ENCODE results near the gene CPLX4. TPM values are rescaled to one million over a fixed set of nuclear protein-coding genes. Genes with fewer than 3 reads are reported as not detected.

The CPLX4 gene
- total RNA-seq, 1 experiment from 2014 or later = not detected

GRCh38 chr18:59343926-59344325, 25.5 kb upstream of the CPLX4 start:
- no peak overlapping the region for H3K27ac Mint-ChIP-seq
- TF ChIP-seq, protein P1, sequence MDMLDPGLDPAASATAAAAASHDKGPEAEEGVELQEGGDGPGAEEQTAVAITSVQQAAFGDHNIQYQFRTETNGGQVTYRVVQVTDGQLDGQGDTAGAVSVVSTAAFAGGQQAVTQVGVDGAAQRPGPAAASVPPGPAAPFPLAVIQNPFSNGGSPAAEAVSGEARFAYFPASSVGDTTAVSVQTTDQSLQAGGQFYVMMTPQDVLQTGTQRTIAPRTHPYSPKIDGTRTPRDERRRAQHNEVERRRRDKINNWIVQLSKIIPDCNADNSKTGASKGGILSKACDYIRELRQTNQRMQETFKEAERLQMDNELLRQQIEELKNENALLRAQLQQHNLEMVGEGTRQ (CRISPR knock-in tag; IDR thresholded peaks at IDR 0.05) = no peak
- no peak for TF ChIP-seq OVOL2 (CRISPR knock-in tag; IDR thresholded peaks at IDR 0.05; ENCODE audit: borderline replicate concordance)
- CTCF ChIA-PET = interaction anchor here (0.5 to 0.9 kb wide), 2 partner anchors 36 to 59 kb away, joined by 4 to 5 read pairs; no protein-coding TSS in a partner anchor
- ATAC-seq (no peak), DNase-seq (ENCODE audit: low spot score) (no peak)
- no peak overlapping the region for H3K4me3 Mint-ChIP-seq
- POLR2A ChIA-PET = no interaction called here
- H3K27me3 Mint-ChIP-seq (ENCODE audit: low read depth) = no peaks in the 10 kb centered on the region
- peaks cover 78% of the 10 kb centered on the region for H3K36me3 Mint-ChIP-seq
- peaks cover 7% of the 10 kb centered on the region for H3K9me3 Mint-ChIP-seq
- H3K4me1 Mint-ChIP-seq = peaks cover 11% of the 10 kb centered on the region

GRCh38 chr18:59340817-59341216, 22.4 kb upstream of the CPLX4 start:
- TF ChIP-seq, protein P2, sequence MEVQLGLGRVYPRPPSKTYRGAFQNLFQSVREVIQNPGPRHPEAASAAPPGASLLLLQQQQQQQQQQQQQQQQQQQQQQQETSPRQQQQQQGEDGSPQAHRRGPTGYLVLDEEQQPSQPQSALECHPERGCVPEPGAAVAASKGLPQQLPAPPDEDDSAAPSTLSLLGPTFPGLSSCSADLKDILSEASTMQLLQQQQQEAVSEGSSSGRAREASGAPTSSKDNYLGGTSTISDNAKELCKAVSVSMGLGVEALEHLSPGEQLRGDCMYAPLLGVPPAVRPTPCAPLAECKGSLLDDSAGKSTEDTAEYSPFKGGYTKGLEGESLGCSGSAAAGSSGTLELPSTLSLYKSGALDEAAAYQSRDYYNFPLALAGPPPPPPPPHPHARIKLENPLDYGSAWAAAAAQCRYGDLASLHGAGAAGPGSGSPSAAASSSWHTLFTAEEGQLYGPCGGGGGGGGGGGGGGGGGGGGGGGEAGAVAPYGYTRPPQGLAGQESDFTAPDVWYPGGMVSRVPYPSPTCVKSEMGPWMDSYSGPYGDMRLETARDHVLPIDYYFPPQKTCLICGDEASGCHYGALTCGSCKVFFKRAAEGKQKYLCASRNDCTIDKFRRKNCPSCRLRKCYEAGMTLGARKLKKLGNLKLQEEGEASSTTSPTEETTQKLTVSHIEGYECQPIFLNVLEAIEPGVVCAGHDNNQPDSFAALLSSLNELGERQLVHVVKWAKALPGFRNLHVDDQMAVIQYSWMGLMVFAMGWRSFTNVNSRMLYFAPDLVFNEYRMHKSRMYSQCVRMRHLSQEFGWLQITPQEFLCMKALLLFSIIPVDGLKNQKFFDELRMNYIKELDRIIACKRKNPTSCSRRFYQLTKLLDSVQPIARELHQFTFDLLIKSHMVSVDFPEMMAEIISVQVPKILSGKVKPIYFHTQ (CRISPR knock-in tag; IDR thresholded peaks at IDR 0.05) = no peak
- TF ChIP-seq PREB (CRISPR knock-in tag; IDR thresholded peaks at IDR 0.05; ENCODE audit: borderline replicate concordance) = no peak
- TF ChIP-seq TP53 (CRISPR knock-in tag; IDR thresholded peaks at IDR 0.05) = no peak
- TF ChIP-seq CREB1 (CRISPR knock-in tag; IDR thresholded peaks at IDR 0.05) = no peak
- no peak for TF ChIP-seq TEAD1 (CRISPR knock-in tag; IDR thresholded peaks at IDR 0.05)
- TF ChIP-seq, protein P3, sequence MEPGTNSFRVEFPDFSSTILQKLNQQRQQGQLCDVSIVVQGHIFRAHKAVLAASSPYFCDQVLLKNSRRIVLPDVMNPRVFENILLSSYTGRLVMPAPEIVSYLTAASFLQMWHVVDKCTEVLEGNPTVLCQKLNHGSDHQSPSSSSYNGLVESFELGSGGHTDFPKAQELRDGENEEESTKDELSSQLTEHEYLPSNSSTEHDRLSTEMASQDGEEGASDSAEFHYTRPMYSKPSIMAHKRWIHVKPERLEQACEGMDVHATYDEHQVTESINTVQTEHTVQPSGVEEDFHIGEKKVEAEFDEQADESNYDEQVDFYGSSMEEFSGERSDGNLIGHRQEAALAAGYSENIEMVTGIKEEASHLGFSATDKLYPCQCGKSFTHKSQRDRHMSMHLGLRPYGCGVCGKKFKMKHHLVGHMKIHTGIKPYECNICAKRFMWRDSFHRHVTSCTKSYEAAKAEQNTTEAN (CRISPR knock-in tag; IDR thresholded peaks at IDR 0.05) = no peak
- TF ChIP-seq, protein P4, sequence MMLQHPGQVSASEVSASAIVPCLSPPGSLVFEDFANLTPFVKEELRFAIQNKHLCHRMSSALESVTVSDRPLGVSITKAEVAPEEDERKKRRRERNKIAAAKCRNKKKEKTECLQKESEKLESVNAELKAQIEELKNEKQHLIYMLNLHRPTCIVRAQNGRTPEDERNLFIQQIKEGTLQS (CRISPR knock-in tag; conservative IDR thresholded peaks at IDR 0.05) = no peak
- TF ChIP-seq SOX15 (CRISPR knock-in tag; IDR thresholded peaks at IDR 0.05) = no peak
- TF ChIP-seq NR2C2 (CRISPR knock-in tag; IDR thresholded peaks at IDR 0.05) = no peak
- TF ChIP-seq IRF2 (CRISPR knock-in tag; IDR thresholded peaks at IDR 0.05; ENCODE audit: borderline replicate concordance, low read depth) = no peak
- no peak for TF ChIP-seq MYBL2 (CRISPR knock-in tag; IDR thresholded peaks at IDR 0.05)
- no peak for TF ChIP-seq ZNF232 (CRISPR knock-in tag; IDR thresholded peaks at IDR 0.05)
- TF ChIP-seq, protein P5, sequence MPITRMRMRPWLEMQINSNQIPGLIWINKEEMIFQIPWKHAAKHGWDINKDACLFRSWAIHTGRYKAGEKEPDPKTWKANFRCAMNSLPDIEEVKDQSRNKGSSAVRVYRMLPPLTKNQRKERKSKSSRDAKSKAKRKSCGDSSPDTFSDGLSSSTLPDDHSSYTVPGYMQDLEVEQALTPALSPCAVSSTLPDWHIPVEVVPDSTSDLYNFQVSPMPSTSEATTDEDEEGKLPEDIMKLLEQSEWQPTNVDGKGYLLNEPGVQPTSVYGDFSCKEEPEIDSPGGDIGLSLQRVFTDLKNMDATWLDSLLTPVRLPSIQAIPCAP (CRISPR knock-in tag; IDR thresholded peaks at IDR 0.05) = no peak
- TF ChIP-seq, protein P6, sequence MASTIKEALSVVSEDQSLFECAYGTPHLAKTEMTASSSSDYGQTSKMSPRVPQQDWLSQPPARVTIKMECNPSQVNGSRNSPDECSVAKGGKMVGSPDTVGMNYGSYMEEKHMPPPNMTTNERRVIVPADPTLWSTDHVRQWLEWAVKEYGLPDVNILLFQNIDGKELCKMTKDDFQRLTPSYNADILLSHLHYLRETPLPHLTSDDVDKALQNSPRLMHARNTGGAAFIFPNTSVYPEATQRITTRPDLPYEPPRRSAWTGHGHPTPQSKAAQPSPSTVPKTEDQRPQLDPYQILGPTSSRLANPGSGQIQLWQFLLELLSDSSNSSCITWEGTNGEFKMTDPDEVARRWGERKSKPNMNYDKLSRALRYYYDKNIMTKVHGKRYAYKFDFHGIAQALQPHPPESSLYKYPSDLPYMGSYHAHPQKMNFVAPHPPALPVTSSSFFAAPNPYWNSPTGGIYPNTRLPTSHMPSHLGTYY (CRISPR knock-in tag; IDR thresholded peaks at IDR 0.05) = no peak
- no peak for TF ChIP-seq SP1 (CRISPR knock-in tag; conservative IDR thresholded peaks at IDR 0.05)
- TF ChIP-seq E2F5 (CRISPR knock-in tag; IDR thresholded peaks at IDR 0.05) = no peak
- TF ChIP-seq, protein P7, sequence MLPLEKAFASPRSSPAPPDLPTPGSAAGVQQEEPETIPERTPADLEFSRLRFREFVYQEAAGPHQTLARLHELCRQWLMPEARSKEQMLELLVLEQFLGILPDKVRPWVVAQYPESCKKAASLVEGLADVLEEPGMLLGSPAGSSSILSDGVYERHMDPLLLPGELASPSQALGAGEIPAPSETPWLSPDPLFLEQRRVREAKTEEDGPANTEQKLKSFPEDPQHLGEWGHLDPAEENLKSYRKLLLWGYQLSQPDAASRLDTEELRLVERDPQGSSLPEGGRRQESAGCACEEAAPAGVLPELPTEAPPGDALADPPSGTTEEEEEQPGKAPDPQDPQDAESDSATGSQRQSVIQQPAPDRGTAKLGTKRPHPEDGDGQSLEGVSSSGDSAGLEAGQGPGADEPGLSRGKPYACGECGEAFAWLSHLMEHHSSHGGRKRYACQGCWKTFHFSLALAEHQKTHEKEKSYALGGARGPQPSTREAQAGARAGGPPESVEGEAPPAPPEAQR (CRISPR knock-in tag; IDR thresholded peaks at IDR 0.05) = no peak
- no peak for TF ChIP-seq ZNF671 (CRISPR knock-in tag; IDR thresholded peaks at IDR 0.05)
- DNase-seq (ENCODE audit: low spot score) (no peak), ATAC-seq (no peak)
- Mint-ChIP-seq H3K9me3 (peaks cover 7% of the 10 kb centered on the region), H3K4me1 (peaks cover 16% of the 10 kb centered on the region), H3K27me3 (ENCODE audit: low read depth) (no peaks in the 10 kb centered on the region), H3K27ac (no peak overlapping the region), H3K36me3 (peaks cover 86% of the 10 kb centered on the region), H3K4me3 (no peak overlapping the region)
- CTCF ChIA-PET = interaction anchor here (0.6 to 1.3 kb wide), 2 partner anchors 33 to 65 kb away, joined by 3 to 5 read pairs; no protein-coding TSS in a partner anchor
- POLR2A ChIA-PET = interaction anchor here (0.8 kb wide), 1 partner anchor 18 kb away, joined by 3 read pairs; the partner anchor contains the start of gene LMAN1
